Mononuclear cell (primary cell): ENCODE measurements around the gene ZNF830. TPM values are rescaled to one million over a fixed set of nuclear protein-coding genes. Genes with fewer than 3 reads are reported as not detected.
"Not testable (repeated sequence)": the region's sequence is repeated elsewhere in the genome, so short reads cannot be mapped to it uniquely, and the experiment has no call there.

Experiments used
- H3K27me3 ChIP-seq: 2 replicates; pipeline ENCODE4 v1.6.0; 2011; ENCODE audit warnings: low read length, control low read depth; ENCODE audit not compliant: insufficient read depth
- H3K4me1 ChIP-seq: 2 replicates; pipeline ENCODE4 v1.5.1; 2011; ENCODE audit warnings: mild to moderate bottlenecking, low read length, control low read depth; ENCODE audit not compliant: insufficient read depth
- H3K4me3 ChIP-seq: 2 replicates; pipeline ENCODE4 v1.5.1; 2011; ENCODE audit warnings: mild to moderate bottlenecking, low read length, moderate library complexity
- H3K9me3 ChIP-seq: 2 replicates; pipeline ENCODE4 v1.5.1; 2011; ENCODE audit warnings: low read depth, mild to moderate bottlenecking, control low read depth, low read length
- total RNA-seq: library from RNA; depleted of rRNA; stranded (reverse); fragments of >200 nt; gene quantifications from one replicate; pipeline ENCODE4 v1.2.3, GENCODE V29; 2012

The ZNF830 gene, protein sequence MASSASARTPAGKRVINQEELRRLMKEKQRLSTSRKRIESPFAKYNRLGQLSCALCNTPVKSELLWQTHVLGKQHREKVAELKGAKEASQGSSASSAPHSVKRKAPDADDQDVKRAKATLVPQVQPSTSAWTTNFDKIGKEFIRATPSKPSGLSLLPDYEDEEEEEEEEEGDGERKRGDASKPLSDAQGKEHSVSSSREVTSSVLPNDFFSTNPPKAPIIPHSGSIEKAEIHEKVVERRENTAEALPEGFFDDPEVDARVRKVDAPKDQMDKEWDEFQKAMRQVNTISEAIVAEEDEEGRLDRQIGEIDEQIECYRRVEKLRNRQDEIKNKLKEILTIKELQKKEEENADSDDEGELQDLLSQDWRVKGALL
- 26.7 TPM for total RNA-seq

DNA sequence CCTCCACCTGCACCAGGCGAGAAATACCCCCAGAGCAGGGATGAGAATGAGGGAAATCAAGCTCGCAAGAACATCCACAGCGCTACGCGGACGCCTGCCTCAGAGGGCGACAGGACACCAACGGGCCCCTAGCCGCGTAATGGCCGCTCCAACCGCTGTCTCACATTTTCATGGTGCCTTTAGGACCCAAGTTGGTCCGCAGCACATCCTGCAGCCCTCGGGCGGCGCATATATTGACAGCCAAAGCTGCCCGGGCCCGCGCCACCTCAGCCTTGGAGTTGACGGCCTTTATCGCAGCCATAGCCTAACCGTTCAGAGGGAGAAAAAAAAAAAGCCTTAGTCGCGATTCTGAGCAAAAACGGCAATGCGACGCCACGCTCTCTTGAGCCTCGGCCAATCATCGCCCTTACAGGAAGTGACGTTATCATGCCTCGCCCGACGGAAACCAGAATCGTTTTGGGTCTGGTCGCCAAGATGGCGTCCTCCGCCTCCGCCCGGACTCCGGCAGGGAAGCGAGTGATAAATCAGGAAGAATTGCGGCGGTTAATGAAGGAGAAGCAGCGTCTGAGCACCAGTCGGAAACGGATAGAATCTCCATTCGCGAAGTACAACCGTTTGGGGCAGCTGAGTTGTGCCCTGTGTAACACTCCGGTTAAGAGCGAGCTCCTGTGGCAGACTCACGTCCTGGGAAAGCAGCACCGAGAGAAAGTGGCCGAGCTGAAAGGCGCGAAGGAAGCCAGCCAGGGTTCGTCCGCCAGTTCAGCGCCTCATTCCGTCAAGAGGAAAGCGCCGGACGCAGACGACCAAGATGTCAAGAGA, at the start of gene ZNF830, which contains the start of gene CCT6B:
Gene ZNF830 (plus strand): TSS at position 448 of the 819 bp plus-strand sequence. CDS start 27 bp downstream, at position 475.
Gene CCT6B (minus strand): TSS at position 368 of the 819 bp plus-strand sequence. CDS start 67 bp downstream, at position 301.
- H3K4me1 ChIP-seq, result peaks cover 10% of the 10 kb centered on the region

DNA sequence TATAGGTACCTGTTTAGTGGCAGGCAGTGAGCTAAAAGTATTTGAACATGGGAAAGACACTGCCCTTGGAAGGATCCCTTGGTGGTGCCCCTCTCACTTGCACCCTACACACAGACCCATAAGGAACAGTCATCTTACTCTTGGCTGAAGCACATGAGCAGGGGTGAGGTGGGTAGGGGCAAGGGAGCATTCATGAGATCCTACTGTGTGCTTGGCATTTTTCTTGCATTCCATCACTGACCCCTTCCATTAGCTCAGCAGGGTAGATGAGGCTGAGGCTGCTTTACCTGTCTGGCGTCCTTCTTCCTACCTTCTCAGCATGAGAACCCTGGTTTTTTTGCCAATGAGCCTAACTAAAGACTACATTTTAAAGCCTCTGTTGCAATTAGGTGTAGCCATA, 48.3 kb upstream of the ZNF830 start:
- Histone ChIP-seq H3K9me3 (no peaks in the 10 kb centered on the region), H3K4me1 (no peaks in the 10 kb centered on the region), H3K27me3 (no peaks in the 10 kb centered on the region), H3K4me3 (no peak overlapping the region)

More for the DNA sequence above, at the start of gene ZNF830, which contains the start of gene CCT6B:
- no peaks in the 10 kb centered on the region for H3K9me3 ChIP-seq
- H3K4me3 ChIP-seq, result peak within 1 kb of the TSS; percentile 69
- H3K27me3 ChIP-seq, result no peaks in the 10 kb centered on the region

DNA sequence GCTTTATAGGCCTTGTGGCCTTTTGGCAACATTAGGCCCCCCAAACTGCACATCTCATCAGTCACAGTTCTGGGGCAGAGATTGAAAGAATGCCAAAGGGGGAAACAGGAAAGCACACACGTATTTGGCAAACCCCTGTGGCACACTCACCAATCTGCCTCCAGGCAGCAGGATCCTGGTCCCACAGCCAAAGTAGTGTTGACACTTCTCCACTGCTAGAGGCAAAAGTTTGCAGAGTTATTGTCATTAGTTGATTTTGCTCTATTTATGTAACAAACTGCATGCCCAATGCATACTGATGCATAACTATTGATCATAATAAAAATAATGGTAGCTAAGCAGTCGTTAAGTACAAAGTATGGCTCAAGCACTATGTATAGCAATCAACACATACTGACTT, 45.2 kb upstream of the ZNF830 start:
- no peak overlapping the region for H3K4me3 ChIP-seq

DNA sequence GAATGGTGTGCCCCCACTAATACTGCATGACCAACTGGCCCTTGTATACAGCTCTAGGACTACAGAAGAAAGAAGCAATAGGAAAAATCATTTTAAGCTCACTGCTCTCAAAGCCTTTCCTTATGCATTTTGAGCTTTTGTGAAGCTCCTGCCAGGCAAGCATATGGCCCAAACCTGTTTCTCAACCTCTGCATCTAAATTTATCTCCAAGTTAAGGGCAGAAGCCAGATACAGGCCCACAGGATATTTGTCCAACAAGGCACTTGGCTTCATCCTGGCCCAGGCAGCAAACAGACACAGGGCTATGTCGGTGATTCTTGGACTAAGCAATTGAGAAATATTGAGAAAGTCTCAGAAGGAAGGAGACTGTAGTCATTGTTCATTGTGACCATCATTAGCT, 44.0 kb upstream of the ZNF830 start:
- Histone ChIP-seq H3K9me3 (no peaks in the 10 kb centered on the region), H3K4me1 (no peaks in the 10 kb centered on the region), H3K4me3 (no peak overlapping the region), H3K27me3 (no peaks in the 10 kb centered on the region)

More for the DNA sequence above, 45.2 kb upstream of the ZNF830 start:
- Histone ChIP-seq H3K9me3 (no peaks in the 10 kb centered on the region), H3K4me1 (no peaks in the 10 kb centered on the region), H3K27me3 (no peaks in the 10 kb centered on the region)

DNA sequence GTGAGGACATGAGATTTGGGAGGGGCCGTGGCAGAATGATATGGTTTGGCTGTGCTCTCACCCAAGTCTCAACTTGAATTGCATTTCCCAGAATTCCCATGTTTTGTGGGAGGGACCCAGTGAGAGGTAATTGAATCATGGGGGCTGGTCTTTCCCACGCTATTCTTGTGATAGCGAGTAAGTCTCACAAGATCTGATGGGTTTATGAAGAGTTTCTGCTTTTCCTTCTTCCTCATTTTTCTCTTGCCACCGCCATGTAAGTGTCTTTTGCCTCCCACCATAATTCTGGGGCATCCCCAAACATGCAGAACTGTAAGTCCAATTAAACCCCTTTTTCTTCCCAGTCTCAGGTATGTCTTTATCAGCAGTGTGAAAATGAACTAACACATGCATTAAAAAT, 40.7 kb upstream of the ZNF830 start:
- Histone ChIP-seq H3K4me1 (no peaks in the 10 kb centered on the region), H3K27me3 (no peaks in the 10 kb centered on the region), H3K9me3 (no peaks in the 10 kb centered on the region), H3K4me3 (no peak overlapping the region)

DNA sequence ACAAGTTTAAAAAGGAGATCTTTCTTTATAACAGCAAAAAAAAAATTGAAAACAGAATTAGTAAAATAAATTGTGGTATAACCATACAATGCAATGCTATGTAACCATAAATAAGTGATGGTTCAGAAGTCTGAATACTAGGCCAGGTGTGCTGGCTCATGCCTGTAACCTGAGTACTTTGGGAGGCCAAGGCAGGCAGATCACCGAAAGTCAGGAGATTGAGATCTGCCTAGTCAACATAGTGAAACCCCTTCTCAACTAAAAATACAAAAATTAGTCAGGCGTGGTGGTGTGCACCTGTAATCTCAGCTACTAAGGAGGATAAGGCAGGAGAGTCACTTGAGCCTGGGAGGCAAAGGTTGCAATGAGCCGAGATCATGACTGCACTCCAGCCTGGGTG, 34.7 kb upstream of the ZNF830 start:
- Histone ChIP-seq H3K27me3 (no peaks in the 10 kb centered on the region), H3K9me3 (no peaks in the 10 kb centered on the region), H3K4me1 (no peaks in the 10 kb centered on the region), H3K4me3 (no peak overlapping the region)

DNA sequence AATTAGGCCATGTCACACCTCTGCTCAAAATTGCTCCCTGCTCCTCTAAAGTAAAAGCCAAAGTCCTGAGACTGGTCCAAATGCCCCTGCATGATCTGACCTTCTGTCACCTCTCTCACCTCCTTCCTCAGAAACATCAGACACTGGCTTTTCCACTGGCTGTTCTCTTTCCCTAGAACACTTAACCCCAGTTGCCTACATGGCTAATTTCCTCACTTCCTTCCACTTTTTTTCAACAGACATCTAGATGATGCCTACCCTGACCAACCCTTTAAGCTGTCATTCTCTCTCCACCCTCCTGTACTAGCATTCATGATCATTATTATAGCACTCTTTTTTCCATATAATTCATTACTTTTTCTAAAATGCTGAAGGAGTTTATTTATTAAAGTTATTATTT, 31.1 kb upstream of the ZNF830 start:
- Histone ChIP-seq H3K4me3 (no peak overlapping the region), H3K27me3 (no peaks in the 10 kb centered on the region), H3K4me1 (no peaks in the 10 kb centered on the region), H3K9me3 (no peaks in the 10 kb centered on the region)

DNA sequence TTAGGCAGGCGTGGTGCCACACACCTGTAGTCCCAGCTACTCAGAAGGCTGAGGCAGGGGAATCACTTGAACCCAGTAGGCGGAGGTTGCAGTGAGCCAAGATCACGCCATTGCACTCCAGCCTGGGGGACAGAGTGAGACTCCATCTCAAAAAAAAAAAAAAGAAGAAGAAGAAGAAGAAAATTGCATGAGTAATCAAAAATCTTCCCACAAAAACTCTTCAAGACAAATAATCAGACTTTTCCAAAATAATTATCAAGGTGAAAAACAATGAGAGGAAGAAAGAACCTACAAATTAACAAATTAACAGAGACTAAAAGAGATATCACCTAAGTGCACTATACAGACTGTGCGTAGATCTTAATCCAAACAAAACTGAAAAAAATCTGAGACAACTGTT, 10.6 kb upstream of the ZNF830 start:
- not testable (repeated sequence) for H3K4me1 ChIP-seq, H3K27me3 ChIP-seq, H3K9me3 ChIP-seq, H3K4me3 ChIP-seq

DNA sequence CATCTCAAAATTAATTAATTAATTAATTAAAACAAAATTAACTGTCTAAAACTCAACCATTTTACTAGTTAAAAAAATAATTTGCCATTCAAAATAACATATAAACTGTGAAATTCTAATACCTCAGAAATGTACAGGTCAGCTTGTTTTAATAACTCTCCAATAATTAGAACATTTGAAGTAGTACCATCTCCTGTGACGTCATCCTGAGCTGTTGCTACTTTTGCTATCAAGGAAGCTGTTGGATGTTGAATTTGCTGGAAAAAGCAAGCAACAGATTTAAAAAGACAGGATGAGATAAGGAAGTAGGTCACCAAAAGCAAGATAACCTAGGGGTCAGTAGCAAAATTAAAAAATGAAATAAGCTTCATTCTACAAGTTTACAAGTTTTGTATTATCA, 2.9 kb upstream of the ZNF830 start:
- Histone ChIP-seq H3K4me3 (no peak overlapping the region), H3K27me3 (no peaks in the 10 kb centered on the region), H3K9me3 (no peaks in the 10 kb centered on the region), H3K4me1 (peaks cover 10% of the 10 kb centered on the region)

DNA sequence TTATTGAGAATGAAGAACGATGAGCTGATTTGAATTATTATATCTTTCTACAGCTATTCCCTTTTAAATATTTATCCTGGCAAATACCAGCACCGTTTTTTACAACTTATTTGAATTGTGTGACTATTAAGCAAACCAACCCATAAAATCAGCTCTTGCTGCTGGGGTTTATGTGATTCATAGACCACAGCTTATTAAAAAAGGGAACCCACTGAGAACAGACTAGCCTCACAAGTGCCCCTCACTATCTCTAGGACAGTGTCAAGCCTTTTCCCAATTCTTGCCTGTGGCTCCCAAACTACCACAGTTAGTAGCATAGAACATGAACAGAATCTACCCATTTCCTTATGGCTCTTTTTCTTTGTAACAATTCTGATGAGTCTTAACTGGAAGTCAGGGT, 12.8 kb downstream of the ZNF830 start:
- H3K4me1 ChIP-seq, result no peaks in the 10 kb centered on the region
- no peaks in the 10 kb centered on the region for H3K27me3 ChIP-seq
- no peak overlapping the region for H3K4me3 ChIP-seq
- no peaks in the 10 kb centered on the region for H3K9me3 ChIP-seq

DNA sequence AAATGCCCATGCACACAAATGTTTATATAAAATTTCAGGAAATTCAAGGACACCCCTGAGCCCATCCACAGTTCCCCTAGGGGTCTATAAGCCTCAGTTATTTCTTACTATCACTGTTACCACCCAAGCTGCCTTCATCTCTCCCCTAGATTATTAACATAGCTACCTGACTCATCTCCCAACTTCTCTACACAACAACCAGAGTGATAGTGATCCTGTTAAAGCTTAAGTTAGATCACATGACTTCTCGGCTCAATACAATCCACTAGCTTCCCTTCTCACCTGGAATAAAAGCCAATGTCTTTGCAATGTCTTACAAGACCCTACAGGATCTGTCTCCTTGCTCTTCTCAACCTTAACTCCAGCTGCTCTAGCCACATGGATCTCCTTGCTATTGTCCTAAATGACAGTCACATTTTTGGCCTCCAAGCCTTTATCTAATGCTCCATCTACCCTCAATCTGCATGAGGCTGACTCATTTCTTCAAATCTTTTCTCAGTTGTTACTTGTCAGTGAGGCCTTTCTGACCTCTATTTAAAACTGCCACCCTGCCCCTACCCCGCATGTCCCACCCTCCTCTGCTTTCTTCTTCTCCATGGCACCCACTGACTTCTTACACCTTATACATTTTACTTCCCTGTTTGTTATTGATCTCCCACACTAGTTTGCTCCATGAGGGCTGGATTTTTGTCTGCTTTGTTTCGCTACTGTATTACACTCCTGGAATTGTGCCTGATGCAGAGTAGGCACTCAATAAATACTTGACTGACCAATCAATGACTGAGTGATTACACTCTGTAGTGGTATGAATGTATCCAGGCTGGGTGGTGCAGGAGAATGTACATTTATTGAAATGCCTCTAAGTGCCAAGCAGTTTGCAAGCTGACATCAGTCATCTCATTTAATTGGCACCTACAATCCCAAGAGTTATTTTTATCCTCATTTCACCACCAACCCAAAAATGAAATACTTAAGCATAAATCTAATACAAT, 13.8 kb downstream of the ZNF830 start:
- H3K4me3 ChIP-seq, result no peak overlapping the region

DNA sequence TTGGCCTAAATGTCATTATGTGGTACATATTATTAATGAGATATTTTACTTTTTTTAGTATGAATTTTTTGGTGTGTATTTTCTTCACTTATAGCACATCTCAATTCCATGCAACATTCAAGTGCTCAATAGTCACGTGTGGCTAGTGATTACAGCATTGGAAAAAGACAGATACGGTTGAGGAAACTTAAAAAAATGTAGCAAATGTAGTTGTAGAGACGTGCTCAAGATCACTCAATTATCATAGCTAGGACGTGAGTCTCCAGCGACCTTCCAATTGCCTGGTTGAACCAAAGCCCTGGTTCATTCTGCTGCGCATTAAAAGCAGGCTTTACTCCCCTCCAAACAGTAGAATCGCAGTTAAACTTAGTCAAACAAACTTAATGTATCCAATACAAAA, 17.8 kb downstream of the ZNF830 start:
- H3K27me3 ChIP-seq, result no peaks in the 10 kb centered on the region
- no peaks in the 10 kb centered on the region for H3K9me3 ChIP-seq
- peaks cover 17% of the 10 kb centered on the region for H3K4me1 ChIP-seq
- H3K4me3 ChIP-seq, result no peak overlapping the region

More for the DNA sequence above, 13.8 kb downstream of the ZNF830 start:
- Histone ChIP-seq H3K4me1 (peaks cover 6% of the 10 kb centered on the region), H3K27me3 (no peaks in the 10 kb centered on the region), H3K9me3 (no peaks in the 10 kb centered on the region)

DNA sequence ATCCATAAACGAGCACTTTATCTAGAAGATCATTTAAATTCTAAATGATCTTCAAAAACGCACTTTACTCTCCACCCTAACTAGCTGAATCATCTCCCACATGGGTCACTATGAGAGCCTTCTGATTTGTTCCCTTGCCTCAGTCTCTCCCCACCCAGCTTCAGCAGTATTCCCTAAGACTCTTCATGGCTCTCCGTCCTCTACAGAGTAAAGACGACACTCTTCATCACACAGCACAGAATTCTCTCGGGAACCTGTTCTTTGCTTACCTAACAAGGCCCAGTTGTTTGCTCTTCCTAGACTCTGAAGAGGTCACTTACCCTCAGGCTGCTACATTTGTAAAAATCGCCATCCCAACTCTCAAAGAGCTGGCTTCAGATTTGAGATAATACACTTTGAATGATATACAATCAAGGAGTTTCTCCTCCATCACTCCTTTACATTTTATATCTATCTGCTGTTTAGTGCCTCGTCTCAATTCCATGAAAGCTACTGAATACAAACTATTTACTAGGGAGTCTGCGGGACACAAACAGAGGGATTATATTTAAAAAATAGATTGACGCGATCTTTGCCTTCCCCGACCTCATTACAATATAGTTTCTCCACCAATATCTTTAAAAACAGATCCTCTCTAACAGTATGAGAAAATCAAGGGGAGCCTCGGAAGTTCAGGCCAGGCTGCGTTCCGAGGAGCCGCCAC, 18.5 kb downstream of the ZNF830 start:
- H3K4me1 ChIP-seq, result peaks cover 17% of the 10 kb centered on the region
- H3K27me3 ChIP-seq, result no peaks in the 10 kb centered on the region
- H3K4me3 ChIP-seq, result peak overlapping the region; percentile 86
- no peaks in the 10 kb centered on the region for H3K9me3 ChIP-seq

DNA sequence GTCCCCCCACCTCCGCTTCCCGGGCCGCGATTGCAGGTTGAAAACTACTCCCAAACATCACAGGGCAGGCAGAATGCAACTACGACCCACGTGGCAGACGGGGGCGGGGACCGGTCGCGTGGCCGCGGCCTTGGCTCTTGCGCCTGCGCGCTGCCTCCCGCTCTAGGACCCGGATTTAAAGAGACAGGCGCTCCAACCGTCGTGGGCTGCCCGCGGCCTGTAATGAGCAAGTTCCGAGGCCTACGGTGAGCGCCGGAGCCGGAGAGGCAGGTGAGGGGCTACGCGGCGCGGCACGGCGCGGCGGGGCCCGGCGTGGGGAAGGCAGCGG, 19.0 kb downstream of the ZNF830 start, which contains the start of gene LIG3:
Gene LIG3 (plus strand): TSS at position 160 of the 328 bp plus-strand sequence. CDS start 2,494 bp downstream, outside the sequence.
- Histone ChIP-seq H3K4me1 (peaks cover 17% of the 10 kb centered on the region), H3K27me3 (no peaks in the 10 kb centered on the region), H3K9me3 (no peaks in the 10 kb centered on the region), H3K4me3 (peak within 1 kb of the TSS; percentile 86)
